Neural cell (in vitro differentiated cells): Measurements from ENCODE around the gene EPB41. TPM values are rescaled to one million over a fixed set of nuclear protein-coding genes. Genes with fewer than 3 reads are reported as not detected.

Source experiments
- H2AFZ ChIP-seq: fragments of 200-600, 300-800 bp; sonication (generic), shearing (Covaris generic); 2 replicates; pipeline ENCODE4 v1.6.0; 2014; ENCODE audit warnings: low read depth, mild to moderate bottlenecking, antibody characterized with exemption, low read length, moderate library complexity
- H3F3A ChIP-seq: fragments of 200-600 bp; shearing (Covaris generic); 2 replicates; pipeline ENCODE4 v1.6.1; 2016; ENCODE audit warnings: mild to moderate bottlenecking, moderate library complexity, mixed read lengths, antibody characterized with exemption, low read length; ENCODE audit not compliant: insufficient read depth, poor library complexity, severe bottlenecking
- H3K27ac ChIP-seq: fragments of 200-600, 300-800 bp; sonication (generic), shearing (Covaris generic); 2 replicates; pipeline ENCODE4 v1.5.1; 2014; ENCODE audit warnings: mild to moderate bottlenecking, low read length, moderate library complexity
- H3K27me3 ChIP-seq: fragments of 300-800, 200-600 bp; sonication (generic), shearing (Covaris generic); 2 replicates; pipeline ENCODE4 v1.6.0; 2014; ENCODE audit warnings: mild to moderate bottlenecking, low read depth, low read length, moderate library complexity; ENCODE audit not compliant: insufficient read depth
- H3K36me3 ChIP-seq: fragments of 300-800, 200-600 bp; sonication (generic), shearing (Covaris generic); 2 replicates; pipeline ENCODE4 v1.5.1; 2014; ENCODE audit warnings: mild to moderate bottlenecking, antibody characterized with exemption, low read length, moderate library complexity; ENCODE audit not compliant: insufficient read depth
- H3K4me2 ChIP-seq: fragments of 300-800, 200-600 bp; sonication (generic), shearing (Covaris generic); 2 replicates; pipeline ENCODE4 v1.6.0; 2014; ENCODE audit warnings: mild to moderate bottlenecking, low read length
- H3K4me3 ChIP-seq: fragments of 300-800, 200-600 bp; sonication (generic), shearing (Covaris generic); 2 replicates; pipeline ENCODE4 v1.5.1; 2014; ENCODE audit warnings: mild to moderate bottlenecking, low read length, moderate library complexity
- H3K79me2 ChIP-seq: fragments of 200-600 bp; shearing (Covaris generic); replicated peaks from 2 replicates; pipeline ENCODE4 v1.6.0; 2014; ENCODE audit warnings: mild to moderate bottlenecking, low read length, moderate library complexity; ENCODE audit not compliant: insufficient read depth
- H3K9ac ChIP-seq: fragments of 300-800, 200-600 bp; sonication (generic), shearing (Covaris generic); 2 replicates; pipeline ENCODE4 v1.6.1; 2016; ENCODE audit warnings: mild to moderate bottlenecking, low read length, mixed read lengths
- H3K9me2 ChIP-seq: fragments of 200-600 bp; shearing (Covaris generic); 2 replicates; pipeline ENCODE4 v1.6.1; 2016; ENCODE audit warnings: mild to moderate bottlenecking, low read length, mixed read lengths; ENCODE audit not compliant: insufficient read depth
- H3K9me3 ChIP-seq: fragments of 200-600, 300-800 bp; sonication (generic), shearing (Covaris generic); 2 replicates; pipeline ENCODE4 v1.6.1; 2016; ENCODE audit warnings: mild to moderate bottlenecking, mixed run types, low read length, moderate library complexity, mixed read lengths
- H4K20me1 ChIP-seq: fragments of 200-600 bp; shearing (Covaris generic); 2 replicates; pipeline ENCODE4 v1.6.1; 2016; ENCODE audit warnings: mild to moderate bottlenecking, mixed run types; ENCODE audit not compliant: insufficient read depth
- EP300 ChIP-seq: fragments of 450-650 bp; conservative IDR thresholded peaks from 2 replicates; pipeline ENCODE4 v1.6.1; 2014; ENCODE audit warnings: antibody characterized with exemption, mild to moderate bottlenecking, moderate library complexity; ENCODE audit not compliant: poor library complexity, severe bottlenecking
- EZH2 ChIP-seq: fragments of 200-600, 300-800 bp; shearing (Covaris generic), sonication (generic); IDR thresholded peaks from 2 replicates; pipeline ENCODE4 v1.6.1; 2014; ENCODE audit warnings: antibody characterized with exemption, low read length, borderline replicate concordance, mild to moderate bottlenecking; ENCODE audit not compliant: insufficient read depth, poor library complexity, severe bottlenecking
- MXI1 ChIP-seq: fragments of 450-650 bp; conservative IDR thresholded peaks from 2 replicates; pipeline ENCODE4 v1.6.1; 2014; ENCODE audit warnings: antibody characterized with exemption, mild to moderate bottlenecking; ENCODE audit not compliant: poor library complexity, severe bottlenecking
- POLR2AphosphoS5 ChIP-seq: IDR thresholded peaks from 2 replicates; pipeline ENCODE4 v1.6.1; 2012
- RAD21 ChIP-seq: fragments of 450-650 bp; conservative IDR thresholded peaks from 2 replicates; pipeline ENCODE4 v1.6.1; 2014; ENCODE audit warnings: antibody characterized with exemption, mild to moderate bottlenecking, moderate library complexity
- SMC3 ChIP-seq: fragments of 450-650 bp; conservative IDR thresholded peaks from 2 replicates; pipeline ENCODE4 v1.6.1; 2014; ENCODE audit warnings: antibody characterized with exemption, mild to moderate bottlenecking, moderate library complexity; ENCODE audit not compliant: poor library complexity
- TAF1 ChIP-seq: IDR thresholded peaks from 2 replicates; pipeline ENCODE4 v1.6.1; 2012; ENCODE audit warnings: low read depth
- polyA plus RNA-seq: library from polyadenylated mRNA; depleted of rRNA; stranded (reverse); fragments of >200 nt; gene quantifications from 2 replicates; pipeline ENCODE4 v1.2.3, GENCODE V29; 2014
- TF ChIP-seq, protein P1 (sequence below): IDR thresholded peaks from 2 replicates; pipeline ENCODE4 v1.6.1; 2012; ENCODE audit warnings: borderline replicate concordance
- TF ChIP-seq, protein P2 (sequence below): fragments of 450-650 bp; IDR thresholded peaks from 2 replicates; pipeline ENCODE4 v1.5.1; 2014; ENCODE audit warnings: antibody characterized with exemption, mild to moderate bottlenecking, moderate library complexity; ENCODE audit not compliant: poor library complexity, severe bottlenecking

The EPB41 gene
- polyA plus RNA-seq, 1 donor from 2014 or later = 62.0 TPM

DNA sequence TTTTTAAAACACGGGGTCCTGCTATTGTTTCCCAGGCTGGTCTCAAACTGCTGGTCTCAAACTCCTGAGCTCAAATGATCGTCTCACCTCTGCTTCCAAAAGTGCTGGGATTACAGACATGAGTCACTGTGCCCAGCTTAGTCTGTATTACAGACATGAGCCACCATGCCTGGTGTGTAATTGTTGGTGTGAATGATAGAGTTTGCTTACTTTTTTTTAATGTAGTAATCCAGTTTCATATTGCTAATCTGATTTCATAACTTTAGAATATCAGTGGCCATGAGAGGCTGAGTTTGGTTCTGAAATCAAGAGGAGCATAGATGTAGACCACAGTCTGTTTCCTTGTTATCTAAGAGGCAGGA, 3.4 kb downstream of the EPB41 start:
- Histone ChIP-seq H3K79me2 (peaks cover 60% of the 10 kb centered on the region), H3K4me3 (peak overlapping the region; percentile 74), H3K36me3 (no peaks in the 10 kb centered on the region), H3K9me2 (no peaks in the 10 kb centered on the region), H2AFZ (no peak overlapping the region), H3K4me2 (no peak overlapping the region), H3F3A (no peaks in the 10 kb centered on the region), H4K20me1 (no peaks in the 10 kb centered on the region), H3K9ac (no peak overlapping the region), H3K27me3 (no peaks in the 10 kb centered on the region), H3K9me3 (no peaks in the 10 kb centered on the region), H3K27ac (no peak overlapping the region)
- TF ChIP-seq RAD21 (no peak), EZH2 (no peak), SMC3 (no peak), POLR2AphosphoS5 (no peak), MXI1 (no peak), TAF1 (no peak), EP300 (no peak)
- TF ChIP-seq, protein P1, sequence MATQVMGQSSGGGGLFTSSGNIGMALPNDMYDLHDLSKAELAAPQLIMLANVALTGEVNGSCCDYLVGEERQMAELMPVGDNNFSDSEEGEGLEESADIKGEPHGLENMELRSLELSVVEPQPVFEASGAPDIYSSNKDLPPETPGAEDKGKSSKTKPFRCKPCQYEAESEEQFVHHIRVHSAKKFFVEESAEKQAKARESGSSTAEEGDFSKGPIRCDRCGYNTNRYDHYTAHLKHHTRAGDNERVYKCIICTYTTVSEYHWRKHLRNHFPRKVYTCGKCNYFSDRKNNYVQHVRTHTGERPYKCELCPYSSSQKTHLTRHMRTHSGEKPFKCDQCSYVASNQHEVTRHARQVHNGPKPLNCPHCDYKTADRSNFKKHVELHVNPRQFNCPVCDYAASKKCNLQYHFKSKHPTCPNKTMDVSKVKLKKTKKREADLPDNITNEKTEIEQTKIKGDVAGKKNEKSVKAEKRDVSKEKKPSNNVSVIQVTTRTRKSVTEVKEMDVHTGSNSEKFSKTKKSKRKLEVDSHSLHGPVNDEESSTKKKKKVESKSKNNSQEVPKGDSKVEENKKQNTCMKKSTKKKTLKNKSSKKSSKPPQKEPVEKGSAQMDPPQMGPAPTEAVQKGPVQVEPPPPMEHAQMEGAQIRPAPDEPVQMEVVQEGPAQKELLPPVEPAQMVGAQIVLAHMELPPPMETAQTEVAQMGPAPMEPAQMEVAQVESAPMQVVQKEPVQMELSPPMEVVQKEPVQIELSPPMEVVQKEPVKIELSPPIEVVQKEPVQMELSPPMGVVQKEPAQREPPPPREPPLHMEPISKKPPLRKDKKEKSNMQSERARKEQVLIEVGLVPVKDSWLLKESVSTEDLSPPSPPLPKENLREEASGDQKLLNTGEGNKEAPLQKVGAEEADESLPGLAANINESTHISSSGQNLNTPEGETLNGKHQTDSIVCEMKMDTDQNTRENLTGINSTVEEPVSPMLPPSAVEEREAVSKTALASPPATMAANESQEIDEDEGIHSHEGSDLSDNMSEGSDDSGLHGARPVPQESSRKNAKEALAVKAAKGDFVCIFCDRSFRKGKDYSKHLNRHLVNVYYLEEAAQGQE = no peak
- TF ChIP-seq, protein P2, sequence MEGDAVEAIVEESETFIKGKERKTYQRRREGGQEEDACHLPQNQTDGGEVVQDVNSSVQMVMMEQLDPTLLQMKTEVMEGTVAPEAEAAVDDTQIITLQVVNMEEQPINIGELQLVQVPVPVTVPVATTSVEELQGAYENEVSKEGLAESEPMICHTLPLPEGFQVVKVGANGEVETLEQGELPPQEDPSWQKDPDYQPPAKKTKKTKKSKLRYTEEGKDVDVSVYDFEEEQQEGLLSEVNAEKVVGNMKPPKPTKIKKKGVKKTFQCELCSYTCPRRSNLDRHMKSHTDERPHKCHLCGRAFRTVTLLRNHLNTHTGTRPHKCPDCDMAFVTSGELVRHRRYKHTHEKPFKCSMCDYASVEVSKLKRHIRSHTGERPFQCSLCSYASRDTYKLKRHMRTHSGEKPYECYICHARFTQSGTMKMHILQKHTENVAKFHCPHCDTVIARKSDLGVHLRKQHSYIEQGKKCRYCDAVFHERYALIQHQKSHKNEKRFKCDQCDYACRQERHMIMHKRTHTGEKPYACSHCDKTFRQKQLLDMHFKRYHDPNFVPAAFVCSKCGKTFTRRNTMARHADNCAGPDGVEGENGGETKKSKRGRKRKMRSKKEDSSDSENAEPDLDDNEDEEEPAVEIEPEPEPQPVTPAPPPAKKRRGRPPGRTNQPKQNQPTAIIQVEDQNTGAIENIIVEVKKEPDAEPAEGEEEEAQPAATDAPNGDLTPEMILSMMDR = no peak

DNA sequence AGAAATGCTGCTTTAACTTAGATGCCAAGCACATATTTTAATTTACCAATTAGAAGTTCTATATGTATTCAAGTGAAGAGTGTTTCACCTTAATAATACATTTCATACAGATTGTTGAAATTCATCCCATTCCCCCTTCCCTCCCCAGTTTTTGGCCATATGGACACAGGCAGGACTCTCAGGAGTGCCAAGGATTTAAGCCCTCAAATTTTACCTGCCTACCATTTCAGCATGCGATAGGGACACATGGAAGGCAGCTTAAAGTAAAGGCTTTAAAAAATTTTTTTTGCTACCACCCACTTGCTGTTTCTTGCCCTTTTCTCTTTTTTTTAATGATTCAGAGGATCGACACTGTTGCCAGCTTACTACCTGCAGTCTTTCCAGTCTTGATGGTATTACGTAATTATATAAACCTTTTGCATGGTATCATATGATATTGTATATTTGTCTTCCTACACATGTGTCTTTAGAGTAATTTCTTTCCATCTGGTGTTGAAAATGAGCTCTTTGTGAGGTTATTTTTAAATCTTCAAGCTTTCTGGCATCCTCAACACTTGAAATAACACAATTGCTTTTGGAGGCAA, 7.0 kb downstream of the EPB41 start:
- no peaks in the 10 kb centered on the region for H3K9me2 ChIP-seq
- peaks cover 75% of the 10 kb centered on the region for H3K79me2 ChIP-seq
- no peaks in the 10 kb centered on the region for H3K9me3 ChIP-seq
- H3K4me2 ChIP-seq = no peak overlapping the region
- TF ChIP-seq EP300 (no peak), RAD21 (no peak), TAF1 (no peak), MXI1 (no peak), SMC3 (no peak), EZH2 (no peak), POLR2AphosphoS5 (no peak)
- TF ChIP-seq, protein P1 = no peak
- TF ChIP-seq, protein P2 = no peak
- H3K4me3 ChIP-seq = no peak overlapping the region
- no peak overlapping the region for H3K9ac ChIP-seq
- no peak overlapping the region for H3K27ac ChIP-seq
- no peaks in the 10 kb centered on the region for H4K20me1 ChIP-seq
- no peaks in the 10 kb centered on the region for H3K27me3 ChIP-seq
- no peak overlapping the region for H2AFZ ChIP-seq
- no peaks in the 10 kb centered on the region for H3F3A ChIP-seq
- no peaks in the 10 kb centered on the region for H3K36me3 ChIP-seq
